K562 (cell line): ENCODE results near the gene RBBP5.

Experiments
- PRPF4 ChIP-seq: fragments of 200-400 bp; formaldehyde crosslinking; IDR thresholded peaks from one replicate; pipeline ENCODE4 v1.6.1; 2017; ENCODE audit warnings: low read length, low read depth, mild to moderate bottlenecking; ENCODE audit not compliant: insufficient read depth, poor library complexity, severe bottlenecking
- SP1 ChIP-seq: sonication (generic); formaldehyde crosslinking; IDR thresholded peaks from 2 replicates; pipeline ENCODE4 v1.8.1; 2022; ENCODE audit warnings: mild to moderate bottlenecking, missing genetic modification reagents
- TCF7 ChIP-seq: sonication (generic); IDR thresholded peaks from 2 replicates; pipeline ENCODE4 v1.6.1; 2016; ENCODE audit warnings: antibody characterized with exemption, borderline replicate concordance
- ZNF140 ChIP-seq: fragments of 250-450 bp; sonication (Bioruptor Pico); IDR thresholded peaks from 2 replicates; pipeline ENCODE4 v1.8.0; 2021; ENCODE audit warnings: moderate library complexity, mild to moderate bottlenecking, inconsistent platforms
- ZNF589 ChIP-seq: fragments of 200-800 bp; sonication (Bioruptor generic); IDR thresholded peaks from 2 replicates; pipeline ENCODE4 v1.6.1; 2016; ENCODE audit warnings: low read depth, missing genetic modification characterization, missing compliant biosample characterization

DNA sequence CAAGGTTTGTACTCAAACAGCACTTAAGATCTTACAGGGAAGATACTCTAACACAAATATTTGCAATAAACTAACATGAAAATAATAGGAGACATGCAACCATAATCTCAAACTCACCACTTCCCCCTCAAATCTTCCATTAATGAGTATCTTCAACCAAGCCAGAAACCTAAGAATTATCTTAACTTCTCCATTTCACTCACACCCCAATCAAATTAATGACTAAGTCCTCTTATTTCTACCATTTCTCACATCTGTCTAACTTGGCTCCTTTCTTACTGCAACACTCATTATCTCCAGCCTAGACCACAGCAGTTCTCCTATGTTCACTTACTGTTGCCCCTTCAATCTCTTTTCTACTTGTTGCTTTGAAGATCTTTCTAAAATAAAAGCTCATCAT is 10.4 kb downstream of the RBBP5 start:
- TF ChIP-seq TCF7: no peak
- no peak for TF ChIP-seq PRPF4
- no peak for TF ChIP-seq ZNF589
- no peak for TF ChIP-seq SP1 (CRISPR knock-in tag)
- TF ChIP-seq ZNF140 (CRISPR knock-in tag): no peak
